HG03280 (cell line): ENCODE results near the gene DSC3.
"Not testable (repeated sequence)": the region's sequence is repeated elsewhere in the genome, so short reads cannot be mapped to it uniquely, and the experiment has no call there.

Source experiments
- ATAC-seq: cut with Tn5 transposase; IDR thresholded peaks from one replicate; pipeline ENCODE4 v1.9.1; 2021; ENCODE audit warnings: mild to moderate bottlenecking, moderate library complexity; ENCODE audit not compliant: unreplicated experiment

Gene DSC3

GRCh38 chr18:31042084-31042405 lies 497 bp downstream of the DSC3 start:
- no peak for ATAC-seq

GRCh38 chr18:31041271-31042083 lies 1.1 kb downstream of the DSC3 start:
- ATAC-seq: no peak

- ATAC-seq: no peak
Observed at GRCh38 chr18:31040686-31041270, 1.8 kb downstream of the DSC3 start.

DNA sequence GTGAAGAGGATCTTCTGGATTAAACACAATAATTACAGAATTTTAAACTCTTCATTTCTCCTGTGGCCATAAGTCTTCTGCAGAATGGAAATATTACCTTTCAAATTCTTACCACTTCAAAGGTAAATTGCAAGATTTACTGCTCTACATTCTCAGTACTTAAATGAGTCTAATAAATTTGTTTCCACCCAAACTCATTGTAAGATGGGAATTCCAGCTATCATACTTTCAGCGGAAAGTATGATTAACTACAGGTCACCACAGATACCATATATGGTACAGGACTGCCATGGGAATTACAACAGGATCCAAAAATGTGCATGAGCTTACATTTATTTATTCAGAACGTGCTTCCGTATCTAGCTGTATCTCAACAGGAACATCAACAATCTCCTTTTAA lies 3.1 kb downstream of the DSC3 start:
- ATAC-seq: no peak

DNA sequence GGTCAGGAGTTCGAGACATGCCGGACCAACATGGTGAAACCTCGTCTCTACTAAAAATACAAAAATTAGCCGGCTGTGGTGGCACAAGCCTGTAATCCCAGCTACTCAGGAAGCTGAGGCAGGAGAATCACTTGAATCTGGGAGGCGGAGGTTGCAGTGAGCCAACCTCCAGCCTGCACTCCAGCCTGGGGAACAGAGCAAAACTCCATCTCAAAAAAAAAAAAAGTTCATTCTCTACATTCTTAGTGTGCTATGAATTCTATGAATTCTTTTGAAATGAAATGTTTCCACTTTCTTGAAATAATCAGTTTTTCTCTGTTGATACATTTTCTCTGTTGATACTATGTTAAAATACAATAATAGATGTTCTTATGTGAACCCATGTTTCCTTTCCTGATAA lies 4.9 kb downstream of the DSC3 start:
- ATAC-seq: not testable (repeated sequence)

GRCh38 chr18:31034541-31034940 lies 8.0 kb downstream of the DSC3 start:
- ATAC-seq: no peak

DNA sequence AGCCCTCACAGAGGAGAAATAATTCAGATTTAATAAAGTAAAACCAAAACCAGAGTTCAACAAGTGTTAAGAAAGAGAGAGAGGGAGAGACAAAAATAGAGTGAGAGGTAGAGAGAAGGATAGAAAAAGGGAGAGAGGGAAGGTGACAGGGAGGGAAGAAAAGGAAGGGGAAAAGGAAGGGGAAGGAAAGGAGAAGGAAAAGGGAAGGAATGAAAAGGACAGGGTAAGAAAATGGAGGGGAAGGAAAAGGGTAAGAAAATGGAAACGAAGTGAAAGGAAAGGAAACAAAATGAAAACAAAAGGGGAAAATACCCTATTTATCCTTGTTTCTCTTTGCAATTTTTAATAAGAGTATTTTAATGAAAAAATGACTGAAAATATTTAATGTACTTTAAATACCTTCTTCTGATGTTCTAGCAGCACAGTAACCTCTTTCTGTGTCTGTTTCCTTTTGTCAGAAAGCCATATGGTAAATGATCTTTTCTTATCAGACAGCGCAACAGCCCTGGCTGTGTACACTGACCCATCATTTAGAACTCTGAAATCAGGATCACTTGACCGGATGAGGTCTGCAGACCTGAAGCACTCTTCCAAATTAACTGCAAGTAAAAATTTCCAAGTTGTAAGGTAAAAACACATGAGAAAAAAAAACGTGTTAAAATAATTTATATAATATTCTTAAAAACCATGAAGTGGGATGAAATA lies 11.8 kb downstream of the DSC3 start:
- no peak for ATAC-seq

DNA sequence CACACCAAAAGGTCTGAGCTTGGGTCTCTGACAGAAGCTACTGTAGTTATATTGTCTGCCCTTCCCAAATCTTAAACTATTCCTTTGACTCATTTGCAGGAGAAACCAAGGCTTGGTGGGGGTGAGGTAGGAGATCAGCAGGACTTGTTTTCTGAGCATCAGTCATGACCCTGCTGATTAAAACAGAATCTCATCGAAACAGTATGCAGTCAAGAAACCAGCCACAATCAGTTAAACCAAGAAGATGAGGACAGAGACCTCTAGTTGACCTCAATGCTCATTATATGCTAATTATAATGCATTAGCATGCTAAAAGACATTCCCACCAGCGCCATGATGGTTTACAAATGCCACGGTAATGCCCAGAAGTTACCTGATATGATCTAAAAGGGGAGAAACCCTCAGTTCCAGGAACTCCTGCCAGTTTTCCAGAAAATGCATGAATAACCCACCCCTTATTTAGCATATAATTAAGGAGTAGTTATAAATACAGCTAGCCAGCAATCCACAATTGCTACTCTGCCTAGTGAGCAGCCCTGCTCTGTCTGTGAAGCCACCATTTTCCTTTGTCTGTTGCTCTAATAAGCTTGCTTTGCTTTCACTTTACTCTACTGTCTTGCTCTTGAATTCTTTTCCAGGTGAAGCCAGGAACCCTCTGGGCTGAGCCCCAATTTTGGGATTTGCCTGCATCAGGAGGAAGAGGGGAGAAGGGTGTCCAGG lies 26.7 kb downstream of the DSC3 start:
- no peak for ATAC-seq

DNA sequence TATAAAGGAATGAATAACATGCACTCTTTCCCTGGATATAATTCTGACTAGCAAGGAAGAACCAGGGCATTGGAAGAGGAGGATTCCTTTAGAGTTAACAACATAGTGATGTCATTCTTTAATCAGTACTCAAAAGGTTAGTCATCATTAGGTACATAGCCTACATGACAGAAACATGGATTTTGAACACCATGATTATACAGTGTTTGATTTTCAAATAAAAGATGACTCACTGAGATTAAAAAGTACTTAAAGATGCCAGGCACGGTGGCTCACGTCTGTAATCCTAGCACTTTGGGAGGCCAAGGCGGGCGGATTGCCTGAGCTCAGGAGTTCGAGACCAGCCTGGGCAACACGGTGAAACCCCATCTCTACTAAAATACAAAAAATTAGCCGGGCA lies 31.1 kb downstream of the DSC3 start:
- ATAC-seq: not testable (repeated sequence)

GRCh38 chr18:31010601-31011000 lies 31.9 kb downstream of the DSC3 start:
- no peak for ATAC-seq

DNA sequence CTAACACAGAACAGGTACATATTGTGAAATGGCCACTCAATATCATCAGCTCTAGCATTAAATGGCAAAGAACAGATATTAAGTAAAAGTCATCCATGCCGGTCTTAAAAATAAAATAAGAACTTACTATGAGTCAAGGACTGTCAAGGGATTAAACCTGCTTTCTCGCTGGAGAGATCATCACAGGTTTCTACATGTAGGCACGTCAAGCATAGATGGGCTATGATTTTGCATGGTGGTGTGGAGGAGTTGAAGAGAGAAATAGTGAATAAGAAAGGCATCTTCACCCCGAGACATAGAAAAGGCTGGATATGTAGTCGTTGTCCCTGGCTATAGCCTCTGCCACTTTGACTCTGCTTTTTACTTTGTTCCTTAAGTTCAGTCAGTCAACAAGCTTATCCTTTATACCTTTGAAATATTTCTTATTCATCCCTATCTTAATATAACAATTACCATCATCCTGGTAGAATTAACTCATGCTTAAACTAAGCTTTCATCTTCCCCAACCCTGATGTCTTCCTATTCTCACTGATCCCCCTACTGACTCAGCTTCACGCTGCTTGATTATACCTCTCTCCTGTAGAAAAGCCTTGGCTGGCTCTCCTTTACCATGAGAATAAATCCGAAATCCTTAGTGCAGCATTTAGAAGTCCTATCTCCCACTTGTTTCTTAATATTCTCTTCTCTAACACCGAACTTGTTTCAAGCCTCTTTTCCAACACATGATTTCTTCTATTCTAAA lies 42.5 kb downstream of the DSC3 start:
- no peak for ATAC-seq

DNA sequence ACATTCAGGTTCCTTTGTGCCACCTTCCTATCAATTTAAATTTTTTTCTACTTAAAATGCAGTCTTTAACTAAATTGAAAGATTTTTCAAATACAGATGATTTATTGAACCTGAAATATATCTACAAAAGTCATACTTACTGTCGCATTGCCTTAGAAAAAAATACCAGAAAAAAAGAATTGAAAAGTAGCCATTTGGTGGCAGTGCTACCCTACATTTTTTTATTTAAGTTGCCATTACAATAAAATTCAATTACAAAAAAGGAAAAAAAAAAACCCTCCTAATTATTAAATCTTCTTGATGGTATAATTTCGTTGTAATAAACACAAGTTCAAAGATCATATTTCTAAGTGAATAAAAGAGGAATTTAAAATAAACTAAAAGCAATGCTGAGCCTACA lies 43.4 kb downstream of the DSC3 start:
- ATAC-seq: no peak

- no peak for ATAC-seq
Observed at GRCh38 chr18:30997223-30997622, 45.3 kb downstream of the DSC3 start.

DNA sequence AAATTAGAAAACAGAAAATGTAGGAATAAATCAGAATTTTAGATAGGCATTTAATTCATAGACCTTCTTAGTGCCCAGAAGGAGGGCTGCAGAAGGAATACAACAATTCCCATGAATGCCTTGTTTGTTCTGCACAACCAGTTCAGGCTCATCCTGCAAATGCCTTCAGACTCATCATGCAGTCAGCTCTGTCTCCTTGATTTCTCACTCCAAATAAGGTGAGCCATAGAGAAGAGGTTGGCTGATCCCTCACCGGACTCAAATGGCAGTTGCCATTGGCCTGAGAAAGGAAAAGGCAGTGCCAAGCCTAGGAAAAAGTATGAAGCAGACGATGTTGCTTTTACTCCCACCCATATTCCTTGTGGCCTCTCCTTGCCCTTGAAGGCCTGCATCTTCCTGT lies 50.3 kb downstream of the DSC3 start:
- no peak for ATAC-seq

- no peak for ATAC-seq
Observed at GRCh38 chr18:30991397-30991796, 51.1 kb downstream of the DSC3 start.

- no peak for ATAC-seq
Observed at GRCh38 chr18:30989141-30989540, 53.4 kb downstream of the DSC3 start.

GRCh38 chr18:30988440-30988839 lies 54.1 kb downstream of the DSC3 start:
- ATAC-seq: no peak

- no peak for ATAC-seq
Observed at GRCh38 chr18:30987467-30988241, 54.9 kb downstream of the DSC3 start.

DNA sequence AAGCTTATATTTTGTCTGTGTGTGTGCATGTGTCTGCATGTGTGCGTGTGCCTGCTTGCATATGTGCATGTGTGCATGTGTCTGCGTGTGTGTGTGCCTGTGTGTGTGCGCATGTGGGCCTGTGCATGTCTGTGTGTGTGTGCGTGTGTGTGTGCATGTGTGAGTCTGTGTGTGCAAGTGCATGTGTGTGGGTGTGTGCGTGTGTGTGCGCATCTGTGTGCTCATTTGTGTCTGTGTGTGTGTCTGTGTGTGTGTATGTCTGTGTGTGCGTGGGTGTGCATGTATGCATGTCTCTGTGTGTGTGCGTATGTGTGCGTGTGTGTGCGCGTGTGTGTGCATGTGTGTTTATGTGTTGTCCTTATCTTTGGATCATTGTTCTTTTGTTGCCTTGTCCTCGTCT lies 56.8 kb downstream of the DSC3 start:
- no peak for ATAC-seq
